Stimulated activated CD8-positive, alpha-beta memory T cell treated with anti-CD3 and anti-CD28 coated beads, Interleukin-7, amount 100 ng/mL, for 48 hours (primary cell): ENCODE results near the gene GPR15LG.
"Not testable (repeated sequence)": the region's sequence is repeated elsewhere in the genome, so short reads cannot be mapped to it uniquely, and the experiment has no call there.

Experiments used
- DNase-seq, 2 donors: peaks; one replicate each; pipeline ENCODE4 v3.0.0-alpha.2; 2020; ENCODE audit warnings: low read depth in 1 of 2; ENCODE audit errors: extremely low read depth in 1 of 2

GPR15LG gene

GRCh38 chr10:84164442-84164841 lies 9.2 kb upstream of the GPR15LG start:
- no peak for DNase-seq

DNA sequence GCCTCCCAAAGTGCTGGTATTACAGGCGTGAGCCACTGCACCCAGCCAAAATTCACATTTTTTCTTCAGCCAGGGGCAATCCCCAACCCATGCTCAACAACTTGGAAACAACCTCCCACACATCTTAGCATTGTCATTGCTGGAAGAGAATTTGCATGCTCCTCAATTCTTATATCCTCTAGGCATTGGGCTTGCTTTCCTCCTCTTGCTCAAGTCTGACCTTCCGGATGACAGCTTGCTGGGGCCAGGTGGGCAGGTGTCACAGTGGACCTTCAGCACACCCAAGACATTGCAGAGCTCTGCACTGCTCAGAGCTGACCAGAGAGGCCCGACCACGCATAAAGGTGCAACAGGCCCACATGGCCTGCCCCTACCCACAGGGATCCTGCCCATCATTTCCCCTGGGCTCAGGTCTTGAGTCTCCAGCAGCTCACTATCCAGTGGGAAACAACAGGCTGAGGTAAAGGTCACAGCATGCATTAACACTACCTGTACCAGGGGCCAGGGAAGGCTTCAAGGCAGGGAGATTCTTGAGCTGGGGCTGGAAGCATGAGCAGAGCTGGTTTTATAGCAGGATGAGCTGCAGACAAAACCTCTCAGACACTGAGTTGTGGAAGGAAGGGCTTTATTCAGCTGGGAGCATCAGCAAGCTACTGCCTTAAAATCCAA lies 6.8 kb upstream of the GPR15LG start:
- DNase-seq, result no peak

DNA sequence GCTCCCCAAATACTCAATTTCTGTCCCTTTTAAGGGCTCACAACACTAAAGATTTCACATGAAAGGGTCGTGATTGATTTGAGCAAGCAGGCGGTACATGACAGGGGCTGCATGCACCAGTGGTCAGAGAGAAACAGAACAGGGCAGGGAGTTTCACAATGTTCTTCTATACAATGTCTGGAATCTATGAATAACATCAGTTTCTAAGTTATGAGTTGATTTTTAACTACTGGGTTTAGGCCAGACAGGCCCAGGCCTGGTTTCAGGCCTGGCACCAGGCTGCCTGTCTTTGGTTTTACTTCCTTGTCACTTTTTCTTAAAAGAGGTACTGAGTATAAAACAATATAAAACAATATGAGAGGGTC lies 6.3 kb upstream of the GPR15LG start:
- not testable (repeated sequence) for DNase-seq

DNA sequence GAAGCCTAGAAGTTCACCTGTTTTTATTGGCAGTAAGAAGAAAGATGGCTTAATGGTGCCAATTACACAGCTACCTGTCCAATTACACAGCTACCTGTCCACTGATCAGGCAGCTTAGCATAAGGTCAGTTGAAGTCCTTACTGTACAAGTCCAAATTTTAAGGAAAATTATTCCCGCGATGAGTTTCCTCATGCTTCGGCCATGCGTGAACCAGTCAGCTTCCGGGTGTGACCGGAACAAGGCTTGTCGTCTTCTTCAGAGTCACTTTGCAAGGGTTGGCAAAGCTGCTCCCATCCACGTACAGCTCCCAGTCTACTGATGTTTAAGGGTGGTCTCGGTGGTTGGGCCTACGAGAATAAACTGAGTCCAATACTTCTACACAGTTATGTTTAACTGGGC lies 5.2 kb upstream of the GPR15LG start:
- not testable (repeated sequence) for DNase-seq

DNA sequence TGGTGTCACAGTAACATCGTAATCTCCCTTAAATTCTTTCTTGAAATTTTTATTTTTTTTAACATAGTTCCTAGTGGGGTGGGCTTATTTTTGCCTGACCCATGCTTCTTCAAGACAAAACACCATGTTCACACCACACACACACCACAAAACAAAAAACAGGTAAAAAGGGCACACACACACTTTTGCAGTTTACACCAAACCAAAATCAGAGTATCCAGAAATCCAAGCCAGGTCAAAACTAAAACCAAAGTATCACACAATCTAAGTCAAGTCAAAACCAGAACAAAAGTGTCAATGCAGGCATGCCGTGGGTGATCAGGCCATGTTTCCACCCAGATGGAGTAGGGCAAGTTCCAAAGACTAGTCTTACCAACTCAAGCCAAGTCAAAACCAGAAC lies 2.4 kb upstream of the GPR15LG start:
- DNase-seq, result not testable (repeated sequence)

GRCh38 chr10:84171700-84172466 lies 1.7 kb upstream of the GPR15LG start:
- DNase-seq, result not testable (repeated sequence)

DNA sequence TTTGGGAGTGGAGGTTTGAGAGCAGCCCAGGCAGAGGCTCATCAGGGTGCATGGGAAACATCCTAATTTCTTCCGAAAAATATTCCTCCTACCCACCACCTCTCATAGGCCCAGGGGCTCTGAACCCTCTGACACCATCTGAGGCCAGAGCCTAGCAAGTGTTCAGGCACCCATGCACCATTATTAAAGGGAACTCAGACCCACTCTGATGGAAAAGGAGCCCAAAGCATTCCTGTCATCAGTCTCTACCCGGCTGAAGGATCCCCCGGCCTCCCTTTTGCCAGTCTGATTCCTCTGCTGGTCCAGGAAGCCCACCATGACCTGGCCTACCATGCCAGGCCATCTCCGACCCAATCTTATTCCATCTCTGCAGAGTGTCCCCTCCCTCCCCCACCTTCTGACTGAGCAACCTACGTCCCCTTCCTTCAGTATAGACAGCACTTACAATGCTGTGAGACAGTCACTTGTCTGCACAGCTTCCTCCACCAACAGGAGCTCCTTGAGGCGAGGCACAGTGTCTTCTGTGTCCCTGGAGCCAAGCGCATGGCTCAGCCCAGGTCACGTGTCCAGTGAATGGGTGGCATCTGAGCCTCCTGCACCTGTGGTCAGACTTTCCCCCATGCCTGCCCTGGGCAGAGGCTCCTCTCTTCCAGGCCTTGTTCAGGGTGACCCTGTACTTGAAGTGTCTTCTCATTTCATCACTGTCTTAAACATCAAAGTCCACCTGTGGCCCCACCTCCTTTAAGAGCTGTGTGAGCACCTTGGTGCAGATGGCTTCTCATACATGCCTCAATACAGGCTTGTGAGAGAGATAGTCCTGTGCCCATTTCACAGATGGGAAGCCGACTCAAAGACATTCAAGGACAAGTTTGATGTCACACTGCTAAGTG lies 889 bp upstream of the GPR15LG start:
- no peak for DNase-seq

GRCh38 chr10:84175436-84175835 lies 1.8 kb downstream of the GPR15LG start:
- no peak for DNase-seq

- DNase-seq, result no peak
These were observed 2.8 kb downstream of the GPR15LG start for GRCh38 chr10:84176351-84176750.

DNA sequence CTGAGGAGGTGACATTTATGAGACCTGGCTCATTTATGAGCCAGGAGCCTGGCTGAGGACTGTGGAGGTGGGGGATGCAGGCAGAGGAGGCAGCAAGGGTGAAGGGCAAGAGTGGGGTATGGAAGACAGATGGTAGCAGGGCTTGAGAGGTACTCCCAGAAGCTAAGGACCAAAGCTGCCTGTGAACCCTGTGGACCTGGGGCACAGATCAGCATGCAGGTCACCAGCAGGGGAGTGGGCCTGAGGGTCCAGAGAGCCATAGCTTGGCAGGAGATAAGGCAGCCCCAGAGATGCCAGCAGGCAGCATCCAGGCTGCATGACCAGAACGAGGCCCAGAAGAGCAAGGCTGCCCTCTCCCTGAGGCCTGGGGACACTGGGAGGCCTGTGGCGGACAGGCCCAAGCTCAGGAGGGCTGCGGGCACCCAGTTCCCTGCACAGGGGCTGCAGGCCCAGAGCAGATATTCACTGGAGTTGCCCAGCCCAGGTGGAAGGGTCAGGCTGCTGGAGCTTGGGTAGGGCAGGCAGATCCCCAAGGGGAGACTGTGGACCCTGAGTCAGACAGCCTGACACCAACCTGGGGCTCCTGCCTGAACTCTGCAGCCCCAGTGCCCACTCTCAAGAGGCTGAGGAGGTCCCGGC lies 3.4 kb downstream of the GPR15LG start:
- DNase-seq, result no peak

GRCh38 chr10:84177541-84178141 lies 4.0 kb downstream of the GPR15LG start:
- peak in 1 of 2 donors; percentile 20 for DNase-seq

DNA sequence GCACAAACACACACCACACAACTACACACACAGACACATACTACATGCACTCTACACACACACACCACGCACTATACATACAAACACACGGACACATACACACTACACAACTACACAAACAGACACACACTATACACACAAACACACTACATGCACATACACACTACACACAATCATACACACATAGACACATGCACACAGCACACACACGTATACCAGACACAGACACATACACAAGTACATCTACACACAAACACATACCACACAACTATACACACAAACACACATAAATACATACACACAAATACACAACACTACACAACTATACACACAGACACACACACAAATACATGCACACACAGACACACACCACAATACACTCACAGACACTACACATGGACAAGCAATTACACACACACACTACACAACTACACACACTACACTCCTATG lies 4.6 kb downstream of the GPR15LG start:
- no peak for DNase-seq

GRCh38 chr10:84179059-84179710 lies 5.6 kb downstream of the GPR15LG start:
- DNase-seq, result no peak

GRCh38 chr10:84180386-84180785 lies 6.8 kb downstream of the GPR15LG start:
- not testable (repeated sequence) for DNase-seq

- DNase-seq, result no peak
These were observed 8.0 kb downstream of the GPR15LG start for GRCh38 chr10:84181631-84182030.

- DNase-seq, result no peak
These were observed 10.9 kb downstream of the GPR15LG start for GRCh38 chr10:84184517-84184916.

DNA sequence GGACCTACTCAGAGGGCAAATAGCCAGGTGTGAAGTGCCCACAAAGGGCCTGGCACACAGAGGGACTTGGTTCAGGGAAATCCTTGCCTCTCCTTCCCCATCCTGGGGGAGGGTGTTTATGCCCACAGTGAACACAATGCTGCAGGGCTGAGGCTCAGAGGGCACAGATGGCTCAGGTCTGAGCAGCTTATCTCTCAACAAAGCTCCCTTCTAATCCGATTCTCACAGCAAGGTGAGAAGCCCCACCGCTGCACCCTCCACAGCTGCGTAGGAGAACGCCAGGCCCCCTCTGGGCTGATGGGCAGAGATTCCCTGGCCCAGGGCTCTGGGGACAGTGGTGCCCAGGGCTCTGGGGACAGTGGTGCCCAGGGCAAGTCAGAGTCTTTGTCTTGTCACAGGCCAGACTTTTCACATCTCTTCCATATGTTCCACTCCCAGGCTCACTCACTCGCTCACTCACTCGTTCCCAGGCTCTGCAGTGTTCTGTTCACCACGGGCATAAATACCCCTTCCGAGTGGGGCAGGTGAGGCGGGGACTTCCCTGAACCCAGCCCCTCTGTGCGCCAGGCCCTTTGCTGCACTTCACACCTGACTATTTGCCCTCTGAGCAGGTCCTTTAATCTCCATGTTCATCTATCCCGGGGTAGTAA lies 12.1 kb downstream of the GPR15LG start:
- no peak for DNase-seq

DNA sequence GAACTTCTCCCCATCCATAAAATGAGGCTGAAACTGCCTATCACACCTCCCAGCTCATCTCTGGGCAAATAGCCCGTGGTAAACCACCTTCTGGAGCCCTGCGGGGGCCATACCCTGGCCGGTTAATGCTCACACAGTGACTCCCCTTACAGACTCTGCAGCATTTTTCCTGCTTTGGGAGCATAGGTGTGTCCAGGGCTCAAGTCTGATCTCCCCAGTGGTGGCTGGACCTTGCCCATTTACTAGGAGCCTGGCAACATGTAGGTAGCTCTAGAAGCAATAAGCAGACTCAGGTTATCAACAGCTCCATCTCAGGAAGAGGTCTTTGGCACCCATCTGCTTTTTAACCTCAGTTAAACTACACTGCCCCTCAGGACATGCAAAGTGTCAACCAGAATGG lies 15.2 kb downstream of the GPR15LG start:
- no peak for DNase-seq

DNA sequence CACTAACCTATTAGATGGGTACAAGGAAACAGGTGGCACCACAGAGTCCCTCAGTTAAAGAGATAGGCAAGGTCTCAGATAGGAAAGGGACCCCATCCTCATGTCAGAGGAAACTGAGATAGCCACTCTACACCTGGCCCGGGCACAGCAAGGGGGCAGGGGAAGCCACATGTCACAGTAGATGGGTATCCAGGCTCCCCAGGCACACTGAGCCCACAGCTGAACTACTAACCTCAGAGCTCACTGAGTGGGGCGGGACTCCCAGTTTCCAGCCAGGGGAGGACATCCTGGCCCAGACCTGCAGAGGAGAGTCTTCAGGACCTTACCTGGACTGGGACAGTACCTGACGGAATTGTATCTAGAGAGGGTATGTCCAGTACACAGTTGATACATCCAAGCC lies 17.0 kb downstream of the GPR15LG start:
- no peak for DNase-seq

DNA sequence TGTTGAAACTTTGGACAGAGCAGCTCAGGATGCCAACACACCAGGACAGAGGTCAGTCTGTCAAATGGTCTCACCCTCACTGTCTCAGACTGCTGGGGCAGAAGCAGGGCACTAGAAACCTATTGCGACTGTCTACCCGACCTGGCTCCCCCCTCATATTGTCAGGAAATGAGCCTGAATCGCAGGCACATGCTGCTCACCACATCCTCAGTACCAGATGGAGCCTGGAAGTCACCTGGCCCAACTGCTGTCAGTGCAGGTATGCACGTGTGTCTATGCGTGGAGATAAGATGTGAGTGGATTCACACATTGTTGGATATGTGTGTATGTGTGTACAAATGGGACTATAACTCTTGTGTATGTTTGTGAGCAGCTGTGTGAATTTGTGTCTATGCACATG lies 17.5 kb downstream of the GPR15LG start:
- DNase-seq, result no peak
